H9 (cell line): ENCODE results near the gene TNFAIP8L3. TPM values are rescaled to one million over a fixed set of nuclear protein-coding genes. Genes with fewer than 3 reads are reported as not detected.

Experiments used
- DNase-seq: peaks from one replicate; pipeline ENCODE4 v3.0.0-alpha.2; 2017
- H2AFZ ChIP-seq: one replicate; pipeline ENCODE4 v1.6.1; 2013; ENCODE audit warnings: mild to moderate bottlenecking, low read length, control low read depth, moderate library complexity
- H2AK5ac ChIP-seq: 2 replicates; pipeline ENCODE4 v1.6.1; 2013; ENCODE audit warnings: low read length, control low read depth, mixed read lengths; ENCODE audit not compliant: insufficient read length
- H2BK120ac ChIP-seq: one replicate; pipeline ENCODE4 v1.6.1; 2013; ENCODE audit warnings: low read depth, mild to moderate bottlenecking, low read length, control low read depth, inconsistent platforms; ENCODE audit not compliant: poor library complexity, severe bottlenecking
- H2BK12ac ChIP-seq: 2 replicates; pipeline ENCODE4 v1.6.1; 2013; ENCODE audit warnings: low read length, control low read depth, mixed read lengths, low read depth; ENCODE audit not compliant: insufficient read length
- H2BK15ac ChIP-seq: 2 replicates; pipeline ENCODE4 v1.6.1; 2013; ENCODE audit warnings: low read depth, low read length, control low read depth
- H2BK20ac ChIP-seq: one replicate; pipeline ENCODE4 v1.6.1; 2013; ENCODE audit warnings: low read depth, mild to moderate bottlenecking, low read length, control low read depth, inconsistent platforms; ENCODE audit not compliant: poor library complexity, severe bottlenecking
- H2BK5ac ChIP-seq: 2 replicates; pipeline ENCODE4 v1.6.1; 2013; ENCODE audit warnings: low read length, control low read depth, mixed read lengths; ENCODE audit not compliant: insufficient read length
- H3K14ac ChIP-seq: 2 replicates; pipeline ENCODE4 v1.6.1; 2013; ENCODE audit warnings: low read length, control low read depth; ENCODE audit not compliant: insufficient read depth
- H3K18ac ChIP-seq: 2 replicates; pipeline ENCODE4 v1.6.1; 2013; ENCODE audit warnings: low read depth, mild to moderate bottlenecking, mixed read lengths, low read length, control low read depth; ENCODE audit not compliant: insufficient read length
- H3K23ac ChIP-seq: 2 replicates; pipeline ENCODE4 v1.6.1; 2013; ENCODE audit warnings: low read length, control low read depth, mixed read lengths, low read depth; ENCODE audit not compliant: insufficient read length
- H3K23me2 ChIP-seq: 2 replicates; pipeline ENCODE4 v1.6.1; 2013; ENCODE audit warnings: low read depth, mild to moderate bottlenecking, mixed read lengths, low read length, control low read depth; ENCODE audit not compliant: insufficient read length, poor library complexity, severe bottlenecking
- H3K27ac ChIP-seq: 2 replicates; pipeline ENCODE4 v1.5.1; 2013; ENCODE audit warnings: low read length, control low read depth, mixed read lengths, low read depth; ENCODE audit not compliant: insufficient read length
- H3K27me3 ChIP-seq: 2 replicates; pipeline ENCODE4 v1.6.1; 2013; ENCODE audit warnings: low read length, control low read depth, inconsistent platforms; ENCODE audit not compliant: insufficient read depth
- H3K4ac ChIP-seq: 2 replicates; pipeline ENCODE4 v1.6.1; 2013; ENCODE audit warnings: low read depth, mild to moderate bottlenecking, control low read depth, inconsistent platforms, low read length, moderate library complexity
- H3K4me1 ChIP-seq: 2 replicates; pipeline ENCODE4 v1.6.1; 2013; ENCODE audit warnings: low read length, control low read depth, inconsistent platforms; ENCODE audit not compliant: insufficient read depth
- H3K4me2 ChIP-seq: 2 replicates; pipeline ENCODE4 v1.6.1; 2013; ENCODE audit warnings: low read length, control low read depth, mixed read lengths; ENCODE audit not compliant: insufficient read length, insufficient read depth
- H3K56ac ChIP-seq: 2 replicates; pipeline ENCODE4 v1.6.1; 2013; ENCODE audit warnings: low read depth, mild to moderate bottlenecking, mixed read lengths, low read length, control low read depth; ENCODE audit not compliant: insufficient read length
- H3K79me1 ChIP-seq: 2 replicates; pipeline ENCODE4 v1.6.1; 2013; ENCODE audit warnings: low read depth, mild to moderate bottlenecking, moderate library complexity, low read length, control low read depth, inconsistent platforms; ENCODE audit not compliant: insufficient read depth, poor library complexity, severe bottlenecking
- H3K79me2 ChIP-seq: 2 replicates; pipeline ENCODE4 v1.6.1; 2013; ENCODE audit warnings: low read length, control low read depth, inconsistent platforms; ENCODE audit not compliant: insufficient read depth
- H3K9ac ChIP-seq: 2 replicates; pipeline ENCODE4 v1.6.1; 2013; ENCODE audit warnings: low read length, control low read depth, mixed read lengths; ENCODE audit not compliant: insufficient read length; ENCODE audit errors: extremely low read depth
- H3K9me3 ChIP-seq: one replicate; pipeline ENCODE4 v1.6.1; 2013; ENCODE audit warnings: low read depth, low read length, inconsistent platforms; ENCODE audit not compliant: control insufficient read depth
- H3T11ph ChIP-seq: one replicate; pipeline ENCODE4 v1.6.1; 2013; ENCODE audit warnings: mild to moderate bottlenecking, low read length, control low read depth, inconsistent platforms
- H4K20me1 ChIP-seq: one replicate; pipeline ENCODE4 v1.6.1; 2013; ENCODE audit not compliant: control insufficient read depth, insufficient read length, insufficient read depth
- H4K5ac ChIP-seq: 2 replicates; pipeline ENCODE4 v1.6.1; 2013; ENCODE audit warnings: low read depth, mild to moderate bottlenecking, mixed read lengths, low read length, control low read depth; ENCODE audit not compliant: insufficient read length
- H4K8ac ChIP-seq: replicated peaks from 2 replicates; pipeline ENCODE4 v1.6.1; 2013; ENCODE audit warnings: low read length, control low read depth, mixed read lengths, low read depth; ENCODE audit not compliant: insufficient read length
- H4K91ac ChIP-seq: 2 replicates; pipeline ENCODE4 v1.6.1; 2013; ENCODE audit warnings: low read depth, mild to moderate bottlenecking, moderate library complexity, mixed read lengths, low read length, control low read depth; ENCODE audit not compliant: insufficient read length
- H3K27ac Mint-ChIP-seq, 3 experiments: 2 replicates in 2 of 3; 3 replicates in 1 of 3; pipeline ENCODE4 v1.8.0; 2020 to 2021; ENCODE audit warnings: mixed read lengths in 3 of 3, mild to moderate bottlenecking in 1 of 3, moderate library complexity in 1 of 3
- H3K27me3 Mint-ChIP-seq: 2 replicates; pipeline ENCODE4 v1.8.0; 2021; ENCODE audit warnings: low read depth, mild to moderate bottlenecking, moderate library complexity, mixed read lengths
- H3K36me3 Mint-ChIP-seq, 3 experiments: 2 replicates in 2 of 3; 3 replicates in 1 of 3; pipeline ENCODE4 v1.8.0; 2020 to 2021; ENCODE audit warnings: low read depth in 3 of 3, mixed read lengths in 3 of 3; ENCODE audit not compliant: insufficient read depth in 1 of 3
- H3K4me1 Mint-ChIP-seq, 2 experiments: 2 replicates each; pipeline ENCODE4 v1.8.0; 2020; ENCODE audit warnings: mixed read lengths in 2 of 2
- H3K4me3 Mint-ChIP-seq, 2 experiments: 2 replicates in 1 of 2; 3 replicates in 1 of 2; pipeline ENCODE4 v1.8.0; 2020 to 2021; ENCODE audit warnings: mild to moderate bottlenecking in 2 of 2, mixed read lengths in 2 of 2, moderate library complexity in 1 of 2
- H3K9me3 Mint-ChIP-seq, 2 experiments: 2 replicates in 1 of 2; 3 replicates in 1 of 2; pipeline ENCODE4 v1.8.0; 2020; ENCODE audit warnings: mild to moderate bottlenecking in 2 of 2, mixed read lengths in 2 of 2, moderate library complexity in 1 of 2
- WGBS: extraction: QIAGEN DNeasy Blood & Tissue Kit; methylation state at CpG from one replicate; pipeline ENCODE4 v1.1.7; 2013; ENCODE audit warnings: missing lambda C conversion rate, low lambda C conversion rate, mixed read lengths; ENCODE audit not compliant: insufficient read length; ENCODE audit errors: extremely low coverage; 5-methylcytosine and 5-hydroxymethylcytosine counted together
- total RNA-seq: library from RNA; stranded (reverse); gene quantifications from 2 replicates; pipeline ENCODE4 v1.2.1, GENCODE V29; 2021
- TF ChIP-seq, protein P1 (sequence below): fragments of 200-600 bp; sonication (generic); conservative IDR thresholded peaks from 3 replicates; pipeline ENCODE4 v1.8.0; 2021; ENCODE audit warnings: antibody characterized with exemption, mild to moderate bottlenecking

TNFAIP8L3 gene
- total RNA-seq, 1 experiment from 2014 or later, result 0.22 TPM

DNA sequence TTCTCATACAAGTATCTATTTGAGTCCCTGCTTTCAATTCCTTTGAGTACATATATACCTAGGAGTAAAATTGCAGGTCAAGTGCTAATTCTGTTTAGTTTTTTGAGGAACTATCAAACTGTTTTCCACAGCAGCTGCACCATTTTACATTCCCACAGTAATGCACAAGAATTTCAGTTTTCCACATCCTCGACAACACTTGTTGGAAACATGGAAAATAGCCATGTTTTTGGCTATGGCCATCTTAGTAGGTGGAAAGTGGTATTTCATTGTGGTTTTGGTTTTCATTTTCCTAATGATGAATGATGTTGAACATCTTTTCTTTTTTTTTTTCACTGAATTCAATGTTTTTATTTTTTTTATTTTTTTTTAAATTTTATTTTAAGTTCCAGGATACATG lies 44.4 kb upstream of the TNFAIP8L3 start:
- Mint-ChIP-seq H3K27me3 (peaks cover 7% of the 10 kb centered on the region), H3K27ac (no peak overlapping the region), H3K4me1 (peaks cover under 1 to 3% of the 10 kb centered on the region in 2 experiments; a peak in 2 of 4 replicates), H3K4me3 (no peak overlapping the region), H3K9me3 (peaks cover 7 to 10% of the 10 kb centered on the region in 2 experiments; a peak in 4 of 5 replicates), H3K36me3 (no peaks in the 10 kb centered on the region)
- Histone ChIP-seq H3K18ac (no peak overlapping the region), H3K9ac (no peak overlapping the region), H4K91ac (no peak overlapping the region), H3K23me2 (no peaks in the 10 kb centered on the region), H2BK12ac (no peak overlapping the region), H4K8ac (no peak overlapping the region), H3K9me3 (no peaks in the 10 kb centered on the region), H2AFZ (no peak overlapping the region), H3K4ac (no peak overlapping the region), H3K27ac (no peak overlapping the region), H4K20me1 (no peaks in the 10 kb centered on the region), H4K5ac (no peak overlapping the region), H2BK120ac (no peak overlapping the region), H3T11ph (no peak overlapping the region), H3K4me2 (no peak overlapping the region), H3K27me3 (no peaks in the 10 kb centered on the region), H3K23ac (no peak overlapping the region), H3K14ac (no peak overlapping the region), H3K56ac (no peak overlapping the region), H3K4me1 (no peaks in the 10 kb centered on the region), H2BK5ac (no peak overlapping the region), H2BK20ac (no peak overlapping the region), H2BK15ac (no peak overlapping the region), H2AK5ac (no peak overlapping the region), H3K79me1 (no peaks in the 10 kb centered on the region), H3K79me2 (no peaks in the 10 kb centered on the region)
- TF ChIP-seq, protein P1, sequence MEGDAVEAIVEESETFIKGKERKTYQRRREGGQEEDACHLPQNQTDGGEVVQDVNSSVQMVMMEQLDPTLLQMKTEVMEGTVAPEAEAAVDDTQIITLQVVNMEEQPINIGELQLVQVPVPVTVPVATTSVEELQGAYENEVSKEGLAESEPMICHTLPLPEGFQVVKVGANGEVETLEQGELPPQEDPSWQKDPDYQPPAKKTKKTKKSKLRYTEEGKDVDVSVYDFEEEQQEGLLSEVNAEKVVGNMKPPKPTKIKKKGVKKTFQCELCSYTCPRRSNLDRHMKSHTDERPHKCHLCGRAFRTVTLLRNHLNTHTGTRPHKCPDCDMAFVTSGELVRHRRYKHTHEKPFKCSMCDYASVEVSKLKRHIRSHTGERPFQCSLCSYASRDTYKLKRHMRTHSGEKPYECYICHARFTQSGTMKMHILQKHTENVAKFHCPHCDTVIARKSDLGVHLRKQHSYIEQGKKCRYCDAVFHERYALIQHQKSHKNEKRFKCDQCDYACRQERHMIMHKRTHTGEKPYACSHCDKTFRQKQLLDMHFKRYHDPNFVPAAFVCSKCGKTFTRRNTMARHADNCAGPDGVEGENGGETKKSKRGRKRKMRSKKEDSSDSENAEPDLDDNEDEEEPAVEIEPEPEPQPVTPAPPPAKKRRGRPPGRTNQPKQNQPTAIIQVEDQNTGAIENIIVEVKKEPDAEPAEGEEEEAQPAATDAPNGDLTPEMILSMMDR, result no peak
- no CpG with 5 or more reads among the region's 1 CpG for WGBS
- no peak for DNase-seq
